Activated CD4-positive, alpha-beta T cell treated with anti-CD3 and anti-CD28 coated beads, Interleukin-2, amount 10 ng/mL, durations not matched to agents 24 days and 14 days (primary cell): Measurements from ENCODE around the gene SUPT7L. TPM values are rescaled to one million over a fixed set of nuclear protein-coding genes. Genes with fewer than 3 reads are reported as not detected.
"Not testable (repeated sequence)": the region's sequence is repeated elsewhere in the genome, so short reads cannot be mapped to it uniquely, and the experiment has no call there.

Source experiments
- DNase-seq: peaks from one replicate; pipeline ENCODE4 v3.0.0; 2022
- H3K27ac Mint-ChIP-seq: one replicate; pipeline ENCODE4 v1.8.0; 2022; ENCODE audit warnings: mild to moderate bottlenecking, mixed read lengths
- H3K27me3 Mint-ChIP-seq: one replicate; pipeline ENCODE4 v1.8.0; 2022; ENCODE audit warnings: mixed read lengths
- H3K36me3 Mint-ChIP-seq: one replicate; pipeline ENCODE4 v1.8.0; 2022; ENCODE audit warnings: low read depth, mild to moderate bottlenecking, mixed read lengths
- H3K4me1 Mint-ChIP-seq: one replicate; pipeline ENCODE4 v1.8.0; 2021; ENCODE audit warnings: mixed read lengths
- H3K4me3 Mint-ChIP-seq: one replicate; pipeline ENCODE4 v1.8.0; 2022; ENCODE audit warnings: mild to moderate bottlenecking, moderate library complexity, mixed read lengths
- H3K9me3 Mint-ChIP-seq: one replicate; pipeline ENCODE4 v1.8.0; 2021; ENCODE audit warnings: mixed read lengths
- intact Hi-C: fragments of 100-400 bp; cut with micrococcal nuclease; formaldehyde crosslinking; loops from one replicate; pipeline ENCODE4 v1.15.1; 2023
- total RNA-seq: library from RNA; stranded (reverse); gene quantifications from 2 replicates; pipeline ENCODE4 v1.2.3, GENCODE V29; 2022

Gene SUPT7L
- total RNA-seq, 1 donor from 2014 or later: 33.3 TPM

GRCh38 chr2:27704342-27704876 lies 41.0 kb upstream of the SUPT7L start:
- intact Hi-C loops: loop anchor here (5.0 to 10.0 kb wide), 3 partner anchors 68 to 550 kb away; partner anchors contain the start of gene MRPL33
- Mint-ChIP-seq H3K4me3 (no peak overlapping the region), H3K27me3 (no peaks in the 10 kb centered on the region), H3K4me1 (peaks cover 13% of the 10 kb centered on the region), H3K9me3 (no peaks in the 10 kb centered on the region), H3K27ac (no peak overlapping the region), H3K36me3 (no peaks in the 10 kb centered on the region)
- no peak for DNase-seq

- Mint-ChIP-seq H3K4me3 (no peak overlapping the region), H3K9me3 (no peaks in the 10 kb centered on the region), H3K36me3 (no peaks in the 10 kb centered on the region), H3K4me1 (peaks cover 13% of the 10 kb centered on the region), H3K27ac (no peak overlapping the region), H3K27me3 (no peaks in the 10 kb centered on the region)
- intact Hi-C loops: loop anchor here (1.0 to 10.0 kb wide), 5 partner anchors 49 to 749 kb away; partner anchors contain the start of gene MRPL33
- peak; percentile 95 for DNase-seq
These were observed 40.4 kb upstream of the SUPT7L start for GRCh38 chr2:27703638-27704341.

DNA sequence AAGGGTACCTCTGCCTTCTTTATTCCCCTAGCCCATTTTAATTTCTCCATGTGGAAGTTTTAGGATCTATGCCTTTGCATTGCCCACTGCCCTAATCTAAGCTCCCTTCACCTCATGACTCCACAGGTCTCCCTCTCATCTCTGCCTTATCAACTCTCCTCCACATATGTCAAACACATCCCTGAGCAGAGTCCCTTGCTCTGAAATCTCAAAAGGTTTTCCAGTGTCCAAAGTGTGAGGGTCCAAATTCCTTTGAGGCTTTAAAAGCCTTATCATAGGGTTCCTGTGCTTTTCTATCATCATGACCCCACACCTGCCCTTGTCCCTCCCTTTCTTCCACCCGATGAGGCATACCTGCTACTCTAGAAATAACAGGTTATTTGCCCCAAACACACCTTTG lies 38.9 kb upstream of the SUPT7L start:
- no peaks in the 10 kb centered on the region for H3K9me3 Mint-ChIP-seq
- intact Hi-C loops: loop anchor here (2.0 to 10.0 kb wide), 4 partner anchors 50 to 552 kb away; partner anchors contain the start of gene MRPL33

GRCh38 chr2:27701676-27702075 lies 38.3 kb upstream of the SUPT7L start:
- Mint-ChIP-seq H3K4me1 (peaks cover 18% of the 10 kb centered on the region), H3K27ac (no peak overlapping the region), H3K9me3 (no peaks in the 10 kb centered on the region), H3K36me3 (peaks cover 8% of the 10 kb centered on the region), H3K4me3 (no peak overlapping the region), H3K27me3 (no peaks in the 10 kb centered on the region)
- intact Hi-C loops: loop anchor here (2.0 to 10.0 kb wide), 4 partner anchors 51 to 553 kb away; partner anchors contain the start of gene MRPL33
- no peak for DNase-seq

More for the DNA sequence above, 38.9 kb upstream of the SUPT7L start:
- no peak for DNase-seq
- no peaks in the 10 kb centered on the region for H3K27me3 Mint-ChIP-seq
- no peak overlapping the region for H3K4me3 Mint-ChIP-seq
- peaks cover 6% of the 10 kb centered on the region for H3K36me3 Mint-ChIP-seq
- H3K27ac Mint-ChIP-seq: no peak overlapping the region
- peaks cover 17% of the 10 kb centered on the region for H3K4me1 Mint-ChIP-seq

DNA sequence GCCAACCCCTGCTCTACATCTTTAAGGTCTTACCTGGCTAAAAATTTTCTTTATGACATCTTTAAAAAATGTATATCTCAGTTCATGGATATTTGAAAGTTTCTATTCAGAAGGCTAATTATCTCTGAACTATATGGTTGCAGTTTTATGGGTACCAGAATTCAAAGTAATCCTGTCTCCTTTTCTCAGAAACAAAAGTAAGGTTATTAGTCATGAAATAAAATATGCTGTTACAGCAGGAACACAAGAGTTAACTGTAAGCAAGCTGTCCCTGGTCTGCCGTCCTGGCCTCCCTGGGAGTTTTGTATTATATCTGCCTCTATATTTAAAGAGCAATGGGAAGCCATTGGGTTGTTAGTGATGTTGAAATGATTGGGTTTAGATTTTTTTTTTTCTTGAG lies 34.2 kb upstream of the SUPT7L start:
- no peaks in the 10 kb centered on the region for H3K27me3 Mint-ChIP-seq
- no peak for DNase-seq
- peaks cover 24% of the 10 kb centered on the region for H3K36me3 Mint-ChIP-seq
- H3K4me3 Mint-ChIP-seq: no peak overlapping the region
- intact Hi-C loops: no loop called here
- peaks cover 8% of the 10 kb centered on the region for H3K4me1 Mint-ChIP-seq
- no peaks in the 10 kb centered on the region for H3K9me3 Mint-ChIP-seq
- no peak overlapping the region for H3K27ac Mint-ChIP-seq

GRCh38 chr2:27690052-27690451 lies 26.6 kb upstream of the SUPT7L start:
- no peak for DNase-seq
- Mint-ChIP-seq H3K9me3 (no peaks in the 10 kb centered on the region), H3K27ac (no peak overlapping the region), H3K4me1 (peaks cover 8% of the 10 kb centered on the region), H3K4me3 (no peak overlapping the region), H3K27me3 (no peaks in the 10 kb centered on the region), H3K36me3 (peaks cover 42% of the 10 kb centered on the region)
- intact Hi-C loops: no loop called here

DNA sequence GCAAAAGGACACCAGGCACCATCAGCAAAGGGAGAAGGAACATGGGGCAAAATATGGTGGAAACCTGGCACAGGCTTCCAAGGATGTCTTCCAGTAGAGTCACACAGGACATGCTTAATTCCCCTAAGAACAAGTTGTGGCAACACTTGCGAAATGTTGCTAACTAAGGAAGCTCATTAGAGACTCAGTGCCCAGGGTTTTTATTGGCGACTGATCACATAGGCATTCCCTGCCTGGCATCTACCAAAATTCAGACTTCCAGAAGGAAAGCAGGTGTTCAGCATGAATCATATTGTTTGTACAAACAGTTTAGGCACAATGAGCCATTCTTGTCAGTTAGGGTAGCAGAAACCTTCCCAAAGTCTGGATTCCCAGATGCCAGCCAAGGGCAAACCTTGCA lies 26.0 kb upstream of the SUPT7L start:
- intact Hi-C loops: no loop called here
- H3K27me3 Mint-ChIP-seq: no peaks in the 10 kb centered on the region
- no peaks in the 10 kb centered on the region for H3K9me3 Mint-ChIP-seq
- H3K4me3 Mint-ChIP-seq: no peak overlapping the region
- H3K36me3 Mint-ChIP-seq: peaks cover 46% of the 10 kb centered on the region
- no peak overlapping the region for H3K27ac Mint-ChIP-seq
- DNase-seq: no peak
- H3K4me1 Mint-ChIP-seq: peaks cover 13% of the 10 kb centered on the region

DNA sequence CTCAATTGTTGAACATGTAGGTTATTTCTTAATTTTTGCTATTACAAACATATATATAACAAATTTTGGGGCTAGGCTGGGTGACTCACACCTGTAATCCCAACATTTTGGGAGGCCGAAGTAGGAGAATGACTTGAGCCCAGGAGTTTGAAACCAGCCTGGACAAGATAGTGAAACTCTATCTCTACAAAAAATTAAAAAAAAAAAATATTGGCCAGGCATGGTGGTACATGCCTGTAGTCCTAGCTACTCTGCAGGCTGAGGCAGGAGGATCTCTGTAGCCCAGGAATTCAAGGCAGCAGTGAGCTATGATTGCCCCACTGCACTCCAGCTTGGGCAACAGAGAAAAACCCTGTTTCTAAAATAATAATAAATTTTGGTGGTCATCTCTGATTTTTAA lies 23.8 kb upstream of the SUPT7L start:
- Mint-ChIP-seq H3K27ac (no peak overlapping the region), H3K27me3 (no peaks in the 10 kb centered on the region), H3K9me3 (no peaks in the 10 kb centered on the region), H3K36me3 (peaks cover 49% of the 10 kb centered on the region), H3K4me3 (no peak overlapping the region), H3K4me1 (peaks cover 21% of the 10 kb centered on the region)
- intact Hi-C loops: no loop called here
- DNase-seq: no peak

DNA sequence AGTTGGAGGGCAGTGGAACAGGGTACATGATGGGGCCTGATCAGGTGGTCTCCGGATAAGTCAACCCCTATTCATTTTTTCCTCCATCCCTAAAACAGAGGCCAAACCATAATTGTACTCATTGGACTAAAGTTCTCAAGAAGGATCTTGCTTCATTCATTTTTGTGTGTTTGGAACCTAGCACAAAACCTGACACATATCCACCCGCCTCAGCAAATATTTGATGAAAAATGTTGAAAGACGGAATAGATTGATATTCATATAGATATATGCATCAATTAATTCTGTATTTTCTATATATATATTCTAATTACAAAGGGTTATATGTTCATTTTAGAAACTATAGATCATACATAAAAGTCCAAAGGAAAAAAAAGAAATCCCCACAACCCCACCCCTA lies 22.2 kb upstream of the SUPT7L start:
- no peaks in the 10 kb centered on the region for H3K27me3 Mint-ChIP-seq
- intact Hi-C loops: no loop called here
- H3K9me3 Mint-ChIP-seq: no peaks in the 10 kb centered on the region
- peaks cover 46% of the 10 kb centered on the region for H3K36me3 Mint-ChIP-seq
- H3K27ac Mint-ChIP-seq: peak overlapping the region; percentile 80
- peaks cover 26% of the 10 kb centered on the region for H3K4me1 Mint-ChIP-seq
- no peak for DNase-seq
- peak overlapping the region; percentile 43 for H3K4me3 Mint-ChIP-seq

GRCh38 chr2:27685006-27685405 lies 21.6 kb upstream of the SUPT7L start:
- H3K4me1 Mint-ChIP-seq: peaks cover 26% of the 10 kb centered on the region
- peak overlapping the region; percentile 43 for H3K4me3 Mint-ChIP-seq
- H3K36me3 Mint-ChIP-seq: peaks cover 46% of the 10 kb centered on the region
- intact Hi-C loops, DNase-seq, H3K9me3 Mint-ChIP-seq, H3K27me3 Mint-ChIP-seq: not testable (repeated sequence)
- peak overlapping the region; percentile 80 for H3K27ac Mint-ChIP-seq

DNA sequence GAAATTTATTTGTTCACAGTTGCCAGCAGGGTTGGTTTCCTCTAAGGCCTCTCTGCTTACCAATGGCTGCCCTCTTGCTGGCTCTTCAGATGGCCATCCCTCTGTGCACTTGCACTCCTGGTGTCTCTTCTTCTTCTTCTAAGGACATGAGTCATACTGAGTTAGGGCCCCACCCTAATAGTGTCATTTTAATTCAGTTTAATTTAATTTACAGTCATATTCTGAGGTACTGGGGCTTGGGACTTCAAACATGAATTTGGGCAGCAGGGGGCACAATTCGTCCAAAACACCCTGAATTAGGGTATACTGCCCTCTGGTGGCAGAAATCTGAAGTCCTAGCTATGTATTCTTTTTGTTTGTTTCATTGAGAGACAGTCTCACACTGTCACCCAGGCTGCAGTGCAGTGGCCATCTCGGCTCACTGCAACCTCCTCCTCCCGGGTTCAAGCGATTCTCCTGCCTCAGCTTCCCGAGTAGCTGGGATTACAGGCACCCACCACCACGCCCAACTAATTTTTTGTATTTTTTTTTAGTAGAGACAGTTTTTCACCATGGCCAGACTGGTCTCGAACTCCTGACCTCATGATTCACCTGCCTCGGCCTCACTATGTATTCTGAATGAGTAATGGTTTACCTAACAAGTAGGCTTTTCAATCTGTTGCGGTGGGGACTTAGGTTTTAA lies 20.1 kb upstream of the SUPT7L start:
- Mint-ChIP-seq H3K9me3 (no peaks in the 10 kb centered on the region), H3K36me3 (peaks cover 49% of the 10 kb centered on the region), H3K27me3 (no peaks in the 10 kb centered on the region), H3K4me3 (no peak overlapping the region), H3K27ac (peak overlapping the region; percentile 79), H3K4me1 (peaks cover 26% of the 10 kb centered on the region)
- DNase-seq: peak; percentile 97
- intact Hi-C loops: loop anchor here (2.0 to 5.0 kb wide), 5 partner anchors 21 to 301 kb away; partner anchors contain the start of genes CCDC121, GPN1, NRBP1 and SLC4A1AP

GRCh38 chr2:27682334-27682771 lies 18.9 kb upstream of the SUPT7L start:
- peaks cover 46% of the 10 kb centered on the region for H3K36me3 Mint-ChIP-seq
- intact Hi-C loops: loop anchor here (2.0 to 5.0 kb wide), 5 partner anchors 20 to 300 kb away; partner anchors contain the start of genes CCDC121, GPN1, NRBP1 and SLC4A1AP

DNA sequence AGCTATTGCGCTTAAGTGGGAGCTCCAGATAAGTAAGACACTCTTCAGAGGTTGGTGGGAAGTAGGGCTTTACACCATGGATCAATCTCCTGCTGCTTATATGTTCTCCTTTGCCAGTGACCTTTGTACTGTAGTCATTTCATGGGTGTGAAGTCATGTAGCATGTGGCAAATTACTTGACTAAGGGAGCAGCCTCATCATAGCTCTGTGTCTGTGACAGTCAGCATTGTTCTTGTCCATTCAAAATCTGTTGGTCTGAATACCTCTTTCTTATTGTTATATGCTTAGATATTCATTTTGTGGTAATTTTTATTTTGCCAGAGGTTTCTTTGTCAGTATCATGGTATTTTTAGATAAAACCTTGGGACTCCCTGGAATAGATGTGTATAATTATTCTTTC lies 18.4 kb upstream of the SUPT7L start:
- Mint-ChIP-seq H3K4me3 (no peak overlapping the region), H3K36me3 (peaks cover 46% of the 10 kb centered on the region), H3K27ac (peak overlapping the region; percentile 86), H3K9me3 (no peaks in the 10 kb centered on the region), H3K4me1 (peaks cover 26% of the 10 kb centered on the region), H3K27me3 (no peaks in the 10 kb centered on the region)
- DNase-seq: no peak
- intact Hi-C loops: loop anchor here (2.0 to 5.0 kb wide), 5 partner anchors 19 to 300 kb away; partner anchors contain the start of genes CCDC121, GPN1, NRBP1 and SLC4A1AP

More at GRCh38 chr2:27682334-27682771, 18.9 kb upstream of the SUPT7L start:
- H3K4me3 Mint-ChIP-seq, DNase-seq, H3K27me3 Mint-ChIP-seq, H3K9me3 Mint-ChIP-seq: not testable (repeated sequence)
- peaks cover 26% of the 10 kb centered on the region for H3K4me1 Mint-ChIP-seq
- H3K27ac Mint-ChIP-seq: peak overlapping the region; percentile 86
